ENCODE measurements around the gene SMPD4.
"Not testable (repeated sequence)": the region's sequence is repeated elsewhere in the genome, so short reads cannot be mapped to it uniquely, and the experiment has no call there.

The SMPD4 gene

GRCh38 chr2:130190237-130190636 lies 8.8 kb upstream of the SMPD4 start:
- no peak for DNase-seq (ENCODE audit: low read depth)
- TF ChIP-seq, protein P1, sequence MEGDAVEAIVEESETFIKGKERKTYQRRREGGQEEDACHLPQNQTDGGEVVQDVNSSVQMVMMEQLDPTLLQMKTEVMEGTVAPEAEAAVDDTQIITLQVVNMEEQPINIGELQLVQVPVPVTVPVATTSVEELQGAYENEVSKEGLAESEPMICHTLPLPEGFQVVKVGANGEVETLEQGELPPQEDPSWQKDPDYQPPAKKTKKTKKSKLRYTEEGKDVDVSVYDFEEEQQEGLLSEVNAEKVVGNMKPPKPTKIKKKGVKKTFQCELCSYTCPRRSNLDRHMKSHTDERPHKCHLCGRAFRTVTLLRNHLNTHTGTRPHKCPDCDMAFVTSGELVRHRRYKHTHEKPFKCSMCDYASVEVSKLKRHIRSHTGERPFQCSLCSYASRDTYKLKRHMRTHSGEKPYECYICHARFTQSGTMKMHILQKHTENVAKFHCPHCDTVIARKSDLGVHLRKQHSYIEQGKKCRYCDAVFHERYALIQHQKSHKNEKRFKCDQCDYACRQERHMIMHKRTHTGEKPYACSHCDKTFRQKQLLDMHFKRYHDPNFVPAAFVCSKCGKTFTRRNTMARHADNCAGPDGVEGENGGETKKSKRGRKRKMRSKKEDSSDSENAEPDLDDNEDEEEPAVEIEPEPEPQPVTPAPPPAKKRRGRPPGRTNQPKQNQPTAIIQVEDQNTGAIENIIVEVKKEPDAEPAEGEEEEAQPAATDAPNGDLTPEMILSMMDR (conservative IDR thresholded peaks at IDR 0.05; ENCODE audit: low read length) = no peak
- H3K4me3 ChIP-seq (ENCODE audit: low read length) = no peak overlapping the region

- DNase-seq (ENCODE audit: low read depth); H3K4me3 ChIP-seq (ENCODE audit: low read length): not testable (repeated sequence)
Observed at GRCh38 chr2:130188958-130189357, 7.6 kb upstream of the SMPD4 start.

- not testable (repeated sequence) for DNase-seq (ENCODE audit: low read depth); H3K4me3 ChIP-seq (ENCODE audit: low read length)
Observed at GRCh38 chr2:130187859-130188792, 6.7 kb upstream of the SMPD4 start.

- no peak overlapping the region for H3K4me3 ChIP-seq (ENCODE audit: low read length)
- TF ChIP-seq, protein P1 (conservative IDR thresholded peaks at IDR 0.05; ENCODE audit: low read length) = no peak
- no peak for DNase-seq (ENCODE audit: low read depth)
Observed at GRCh38 chr2:130187268-130187667, 5.9 kb upstream of the SMPD4 start.

DNA sequence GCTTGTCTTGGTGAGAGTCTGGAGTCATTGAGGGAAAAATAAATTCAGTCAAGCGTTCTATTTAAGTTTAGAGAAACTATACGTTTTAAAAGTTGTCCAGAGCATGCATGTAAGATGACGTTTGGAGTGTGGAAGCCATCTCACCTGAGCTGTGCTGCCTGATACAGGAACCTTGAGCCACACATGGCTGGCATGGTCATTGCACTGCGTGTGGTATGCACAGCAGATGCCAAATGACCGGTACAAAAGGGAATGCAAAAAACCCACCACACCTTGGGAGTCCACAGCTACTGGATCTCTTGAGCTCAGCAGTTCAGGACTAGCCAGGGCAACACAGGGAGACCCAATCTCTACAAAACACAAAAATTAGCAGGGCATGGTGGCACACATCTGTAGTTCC lies 5.0 kb upstream of the SMPD4 start:
- no peak for DNase-seq (ENCODE audit: low read depth)
- TF ChIP-seq, protein P1 (conservative IDR thresholded peaks at IDR 0.05; ENCODE audit: low read length) = no peak
- H3K4me3 ChIP-seq (ENCODE audit: low read length) = no peak overlapping the region

GRCh38 chr2:130185896-130186295 lies 4.5 kb upstream of the SMPD4 start:
- no peak for DNase-seq (ENCODE audit: low read depth)
- no peak overlapping the region for H3K4me3 ChIP-seq (ENCODE audit: low read length)
- TF ChIP-seq, protein P1 (conservative IDR thresholded peaks at IDR 0.05; ENCODE audit: low read length) = no peak

DNA sequence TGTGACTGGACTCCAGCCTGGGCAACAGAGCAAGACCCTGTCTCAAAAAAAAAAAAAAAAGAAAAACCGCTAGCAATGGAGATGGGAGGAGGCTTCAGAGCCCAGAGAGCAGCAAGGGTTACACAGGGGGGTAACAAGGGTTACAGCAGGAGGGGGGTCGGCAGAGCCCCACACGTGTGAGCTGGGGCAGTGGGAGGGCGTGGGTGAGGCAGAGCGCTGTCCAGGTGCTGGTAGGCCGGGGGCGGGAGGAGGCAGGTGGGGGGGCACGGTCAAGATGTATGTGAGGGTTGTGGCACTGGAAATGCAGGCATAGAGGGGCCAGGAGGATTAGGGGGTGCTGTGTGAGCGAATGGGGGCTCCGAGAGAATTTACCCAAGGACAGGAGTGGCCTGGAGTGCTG lies 4.0 kb upstream of the SMPD4 start:
- DNase-seq (ENCODE audit: low read depth) = no peak

More for the DNA sequence above, 4.0 kb upstream of the SMPD4 start:
- no peak overlapping the region for H3K4me3 ChIP-seq (ENCODE audit: low read length)
- TF ChIP-seq, protein P1 (conservative IDR thresholded peaks at IDR 0.05; ENCODE audit: low read length) = no peak
